Right ventricle myocardium inferior (tissue), 1 donor: ENCODE measurements around the gene EFCAB8. TPM values are rescaled to one million over a fixed set of nuclear protein-coding genes. Genes with fewer than 3 reads are reported as not detected.
"Not testable (repeated sequence)": the region's sequence is repeated elsewhere in the genome, so short reads cannot be mapped to it uniquely, and the experiment has no call there.

Experiments
- ATAC-seq: fragments of 200-7000 bp; cut with Tn5 transposase; one replicate; pipeline ENCODE4 v1.9.1; 2020; ENCODE audit warnings: mild to moderate bottlenecking, moderate library complexity
- DNase-seq: peaks from one replicate; pipeline ENCODE4 v3.0.0; 2021; ENCODE audit errors: missing footprints
- intact Hi-C: fragments of 100-400 bp; cut with DNase I; formaldehyde crosslinking; loops from one replicate; pipeline ENCODE4 v1.11.0; 2022
- total RNA-seq: library from RNA; stranded (reverse); fragmentation: NEBNext Ultra II Directional; extraction: Animal tissue kit (Norgen Biotek cat#: 25700); gene quantifications from one replicate; pipeline ENCODE4 v1.2.1, GENCODE V29; 2021
- donor health status: DM: no; HTN: yes; CAD: no; lungs with severe emphysema.

Gene EFCAB8
- total RNA-seq, 1 donor from 2014 or later, result 0.43 TPM

DNA sequence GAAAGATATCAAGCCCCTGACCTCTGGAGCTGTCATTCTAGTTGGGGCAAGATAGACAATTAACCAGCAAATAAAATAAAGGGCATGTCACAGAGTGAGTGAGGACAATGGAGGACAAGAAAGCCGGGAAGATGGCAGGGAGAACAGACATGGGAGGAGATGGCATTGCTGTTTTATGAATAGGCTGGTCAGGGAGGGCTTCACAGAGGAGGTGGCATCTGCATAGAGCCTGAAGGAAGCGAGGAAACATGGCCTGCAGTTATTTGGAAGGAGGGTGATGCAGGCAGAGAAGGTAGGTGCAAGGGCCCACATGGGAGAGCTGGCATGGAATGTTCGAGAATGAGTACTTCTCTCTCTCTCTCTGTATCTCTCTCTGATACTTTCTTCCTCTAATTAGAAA lies 63.7 kb downstream of the EFCAB8 start:
- intact Hi-C loops, result no loop called here
- ATAC-seq (no peak), DNase-seq (no peak)

DNA sequence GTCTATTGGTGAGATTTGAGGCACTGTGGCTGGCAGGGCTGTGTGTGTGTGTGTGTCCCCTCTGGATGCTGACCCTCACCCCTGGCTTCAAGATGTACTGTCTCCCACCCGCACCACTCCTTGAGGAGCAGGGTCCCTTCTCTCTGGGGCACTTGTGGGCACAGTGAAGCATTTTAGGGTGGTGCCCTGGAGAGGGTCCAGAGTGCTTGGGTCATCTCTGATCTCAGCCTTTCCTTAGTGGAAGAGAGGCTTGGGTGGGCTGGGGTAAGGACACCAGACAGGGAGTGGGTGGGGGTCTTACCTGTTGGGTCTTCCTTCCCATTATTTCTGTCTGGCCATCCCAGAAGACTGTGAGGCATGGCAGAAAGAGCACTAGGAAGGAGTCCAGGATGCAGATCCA lies 66.1 kb downstream of the EFCAB8 start:
- intact Hi-C loops, result no loop called here
- DNase-seq (no peak), ATAC-seq (no peak)

GRCh38 chr20:32925481-32926196 lies 66.9 kb downstream of the EFCAB8 start:
- no peak for DNase-seq
- no peak for ATAC-seq
- intact Hi-C loops, result no loop called here

- intact Hi-C loops, result no loop called here
- DNase-seq (no peak), ATAC-seq (no peak)
Observed at GRCh38 chr20:32929162-32929561, 70.4 kb downstream of the EFCAB8 start.

- intact Hi-C loops, result no loop called here
- ATAC-seq (no peak), DNase-seq (no peak)
Observed at GRCh38 chr20:32930181-32930580, 71.5 kb downstream of the EFCAB8 start.

- no peak for DNase-seq
- intact Hi-C loops, result no loop called here
- no peak for ATAC-seq
Observed at GRCh38 chr20:32930701-32931100, 72.0 kb downstream of the EFCAB8 start.

DNA sequence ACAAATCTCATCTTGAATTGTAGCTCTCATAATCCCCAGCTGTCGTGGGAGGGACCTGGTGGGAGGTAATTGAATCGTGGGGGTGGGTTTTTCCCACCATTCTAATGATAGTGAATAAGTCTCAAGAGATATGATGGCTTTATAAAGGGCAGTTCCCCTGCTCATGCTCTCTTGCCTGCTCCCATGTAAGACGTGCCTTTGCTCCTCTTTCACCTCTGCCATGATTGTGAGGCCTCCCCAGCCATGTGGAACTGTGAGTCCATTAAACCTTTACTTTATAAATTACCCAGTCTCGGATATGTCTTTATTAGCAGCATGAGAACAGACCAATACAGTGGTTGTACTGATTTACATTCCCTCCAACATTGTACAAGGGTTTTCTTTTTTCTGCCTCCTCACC lies 75.9 kb downstream of the EFCAB8 start:
- DNase-seq (no peak), ATAC-seq (no peak)
- intact Hi-C loops, result no loop called here

GRCh38 chr20:32941155-32941885 lies 82.6 kb downstream of the EFCAB8 start:
- DNase-seq, result no peak
- intact Hi-C loops, result no loop called here
- ATAC-seq, result no peak

DNA sequence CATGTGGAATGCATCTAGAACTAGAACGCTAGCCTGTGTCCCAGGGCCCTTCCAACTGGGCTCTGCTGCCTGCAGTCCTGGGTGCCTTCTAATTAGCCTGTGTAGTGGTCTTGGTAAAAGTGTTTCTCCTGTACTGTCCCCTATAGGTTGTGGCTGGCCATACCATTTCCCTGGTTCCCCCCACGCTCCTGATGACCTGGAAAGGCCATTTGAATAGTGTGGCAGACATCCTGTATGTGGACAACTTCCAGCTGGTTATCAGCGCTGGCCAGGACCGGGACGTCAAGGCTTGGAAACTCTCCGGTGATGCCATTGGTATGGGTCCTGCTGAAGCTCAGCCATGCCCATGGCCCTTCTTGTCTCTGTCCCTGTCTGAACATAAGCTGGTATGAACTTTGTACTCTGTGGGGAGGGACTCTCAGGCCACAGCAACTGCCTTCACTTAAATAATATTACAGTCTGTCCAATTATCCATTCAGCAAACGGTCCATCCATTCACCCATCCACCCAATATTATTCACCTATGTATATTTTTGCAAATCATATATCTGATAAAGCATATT lies 84.8 kb downstream of the EFCAB8 start:
- intact Hi-C loops, result no loop called here
- no peak for DNase-seq
- ATAC-seq, result no peak

DNA sequence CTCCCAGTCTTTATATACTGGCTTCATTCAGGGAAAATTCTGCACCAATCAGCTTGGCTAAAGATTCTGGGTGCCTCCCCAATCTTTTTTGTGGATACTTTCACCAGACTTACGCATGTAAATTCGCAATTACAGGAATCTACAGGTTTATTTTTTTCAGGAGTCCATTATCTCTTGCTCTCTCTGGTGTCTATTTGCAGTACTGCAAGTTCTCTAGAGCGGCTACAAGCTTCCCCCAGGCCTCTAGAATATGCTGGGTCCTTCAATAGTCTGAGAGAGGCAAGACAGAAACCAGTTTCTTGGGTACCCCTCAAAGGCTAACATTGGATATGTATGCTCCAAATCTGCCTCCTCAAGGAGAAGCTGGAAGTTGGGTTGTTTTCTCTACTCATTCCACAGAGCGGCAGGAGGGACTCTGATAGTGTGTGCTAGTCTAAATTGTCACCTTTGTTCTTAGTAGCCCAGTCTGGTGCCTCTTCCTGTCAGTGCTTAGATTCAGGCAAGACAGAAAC lies 87.0 kb downstream of the EFCAB8 start:
- intact Hi-C loops, result no loop called here

DNA sequence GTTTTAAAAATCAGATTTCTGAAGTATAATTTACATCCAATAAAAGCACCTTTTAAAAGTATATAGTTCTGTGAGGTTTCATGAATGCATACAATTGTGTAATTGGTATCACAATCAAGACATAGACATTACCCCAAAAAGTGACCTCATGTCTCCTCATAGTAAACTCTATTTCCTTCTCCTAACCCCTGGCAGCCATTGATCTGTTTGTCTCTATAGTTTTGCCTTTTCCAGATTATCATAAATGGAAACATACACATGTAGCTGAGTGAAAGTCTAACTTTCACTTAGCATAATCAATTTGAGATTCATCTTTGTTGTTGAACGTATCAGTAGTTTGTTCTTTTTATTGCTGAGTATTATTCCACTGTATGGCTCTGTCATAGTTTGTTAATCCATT lies 87.9 kb downstream of the EFCAB8 start:
- DNase-seq (no peak), ATAC-seq (no peak)
- intact Hi-C loops, result no loop called here

More for the DNA sequence above, 87.0 kb downstream of the EFCAB8 start:
- ATAC-seq, result no peak
- DNase-seq, result no peak

- intact Hi-C loops, ATAC-seq, DNase-seq: not testable (repeated sequence)
Observed at GRCh38 chr20:32950539-32950938, 91.8 kb downstream of the EFCAB8 start.

DNA sequence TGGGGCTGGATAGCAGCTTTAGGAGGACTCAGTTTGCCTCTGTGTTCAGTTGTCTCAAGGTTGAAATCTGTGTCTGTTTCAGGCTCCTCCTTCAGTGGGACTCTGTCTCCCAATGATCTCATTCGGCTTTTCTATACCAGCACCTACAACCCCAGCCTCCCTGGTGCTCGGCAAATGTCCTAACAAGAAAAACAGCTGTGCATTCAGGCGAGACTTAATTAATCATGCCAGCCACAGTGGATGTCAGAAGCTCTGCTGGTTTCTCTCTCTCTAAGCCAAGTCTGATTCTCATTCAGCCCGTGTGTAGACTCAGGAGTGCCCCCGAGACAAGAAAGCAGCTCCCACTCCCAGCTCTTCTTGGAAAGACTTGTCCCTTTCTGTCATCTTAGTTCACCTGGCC lies 98.7 kb downstream of the EFCAB8 start:
- intact Hi-C loops, result no loop called here
- DNase-seq, result no peak

DNA sequence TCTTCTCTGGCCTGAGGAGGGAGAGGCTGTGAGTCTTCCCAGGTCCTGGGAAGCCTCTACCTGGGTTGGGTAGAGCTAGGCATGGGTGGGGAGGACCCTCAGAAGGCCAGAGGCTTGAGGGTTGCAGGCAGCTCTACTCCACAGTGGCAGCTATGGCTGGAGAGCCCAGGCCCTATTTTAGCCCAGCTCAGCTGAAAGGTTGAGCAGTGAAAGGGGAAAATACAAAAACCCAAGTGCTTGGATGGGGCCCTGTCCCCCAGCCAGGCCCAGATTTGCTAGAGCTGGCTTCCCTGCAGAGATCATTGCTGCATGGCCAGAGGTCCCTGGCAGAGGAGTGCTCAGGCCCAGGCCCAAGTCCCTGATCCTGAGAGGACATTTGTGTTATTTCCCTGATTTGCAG lies 99.9 kb downstream of the EFCAB8 start:
- intact Hi-C loops, result no loop called here
- DNase-seq (no peak), ATAC-seq (no peak)

More for the DNA sequence above, 98.7 kb downstream of the EFCAB8 start:
- ATAC-seq, result no peak

DNA sequence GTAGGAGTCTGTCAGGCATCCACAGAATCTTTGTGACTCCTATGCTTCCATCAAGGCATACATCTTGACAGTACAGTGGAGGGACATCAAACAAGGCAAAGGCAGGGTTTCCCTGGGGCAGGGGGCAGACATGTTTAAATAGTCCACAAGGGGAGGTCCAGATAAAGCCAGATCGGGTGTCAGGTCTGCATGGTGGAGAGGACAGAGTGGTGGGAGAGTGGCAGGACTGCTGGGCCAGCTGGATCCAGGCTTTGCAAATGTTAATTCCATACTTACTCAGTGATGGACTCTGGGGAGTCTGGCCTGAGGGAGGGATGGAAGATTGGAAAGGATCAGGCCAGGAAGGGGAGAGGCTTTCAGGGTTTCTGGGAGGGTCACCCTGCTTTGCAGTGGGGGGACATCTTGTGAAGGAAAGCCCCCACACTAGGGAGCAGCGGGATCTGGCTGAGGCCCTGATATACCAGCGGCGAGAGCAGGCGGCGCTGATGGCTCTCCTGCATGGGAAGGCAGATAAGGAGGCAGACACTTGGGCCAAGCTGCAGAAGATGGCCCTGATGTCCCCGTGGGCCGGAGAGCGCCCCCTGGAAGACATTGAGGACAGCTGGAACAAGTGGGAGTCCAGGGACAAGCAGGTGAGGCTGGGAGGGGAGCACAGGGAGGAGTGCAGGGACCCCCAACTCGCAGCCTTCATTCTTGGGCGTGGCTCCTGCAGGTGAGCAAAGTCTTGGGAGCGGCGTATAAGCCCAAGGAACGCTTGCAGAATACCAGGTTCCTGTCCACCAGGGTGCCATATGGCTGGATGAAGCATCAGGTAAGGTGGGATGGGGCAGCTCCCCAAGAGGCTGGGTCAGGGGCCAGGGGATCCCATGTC lies 100.9 kb downstream of the EFCAB8 start:
- intact Hi-C loops, result no loop called here
- ATAC-seq, result no peak
- no peak for DNase-seq

- ATAC-seq, result no peak
- intact Hi-C loops, result no loop called here
- DNase-seq, result no peak
Observed at GRCh38 chr20:32960222-32960518, 101.4 kb downstream of the EFCAB8 start.

DNA sequence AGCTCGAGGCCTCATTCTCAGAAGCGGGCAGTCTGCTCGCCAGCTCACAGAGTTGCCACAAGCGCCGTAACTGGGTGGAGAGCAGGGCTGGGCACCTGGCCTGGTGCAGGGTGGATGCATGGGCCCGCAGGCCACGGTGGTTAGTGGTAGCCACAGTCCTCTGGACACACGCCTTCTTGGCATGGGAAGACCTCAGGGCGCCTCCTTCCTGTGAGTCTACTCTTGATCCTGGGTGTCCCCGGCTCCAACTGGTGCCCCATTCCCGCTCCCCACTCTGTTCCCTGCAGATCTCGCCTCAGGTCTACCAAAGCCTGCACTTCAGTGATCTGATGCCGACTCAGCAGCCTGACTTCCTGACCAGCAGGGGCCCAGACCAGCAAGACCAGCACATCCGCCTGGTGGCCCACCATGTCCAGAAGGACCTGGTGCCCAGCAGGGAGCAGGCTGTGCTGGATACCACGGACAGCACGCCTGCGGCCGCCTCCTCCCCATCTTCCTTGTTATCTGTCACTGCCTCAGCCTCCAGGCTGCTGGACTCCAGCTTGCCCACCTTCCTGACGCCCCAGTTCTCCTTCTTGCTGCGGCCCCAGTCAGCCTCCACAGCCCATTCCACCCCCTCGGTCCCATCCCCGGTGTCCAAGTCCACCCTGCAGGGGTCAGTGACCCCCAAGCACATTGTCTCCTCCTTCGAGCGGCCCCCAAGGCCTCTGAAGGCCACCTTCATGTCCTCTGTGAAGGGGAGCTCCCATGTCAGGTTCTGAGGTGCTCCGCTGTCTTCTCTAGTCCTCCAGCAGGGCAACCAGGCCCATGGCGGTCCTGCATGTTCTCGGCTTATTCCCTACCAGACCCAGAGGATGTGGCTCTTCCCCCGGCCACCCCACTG lies 102.4 kb downstream of the EFCAB8 start:
- intact Hi-C loops, result no loop called here
- DNase-seq (no peak), ATAC-seq (no peak)

GRCh38 chr20:32962053-32962452 lies 103.3 kb downstream of the EFCAB8 start:
- intact Hi-C loops, result no loop called here
- DNase-seq (no peak), ATAC-seq (no peak)
